HG03175 (cell line): ENCODE data around the gene AKR1B1.

Experiments used
- ATAC-seq: cut with Tn5 transposase; IDR thresholded peaks from one replicate; pipeline ENCODE4 v1.9.1; 2021; ENCODE audit warnings: mild to moderate bottlenecking, moderate library complexity; ENCODE audit not compliant: unreplicated experiment

AKR1B1 gene

GRCh38 chr7:134446446-134446845 lies 12.5 kb downstream of the AKR1B1 start:
- no peak for ATAC-seq

GRCh38 chr7:134444961-134445315 lies 14.0 kb downstream of the AKR1B1 start:
- no peak for ATAC-seq

- no peak for ATAC-seq
These were observed 14.5 kb downstream of the AKR1B1 start for GRCh38 chr7:134444198-134444960.

- no peak for ATAC-seq
These were observed 15.4 kb downstream of the AKR1B1 start for GRCh38 chr7:134443396-134444070.

- no peak for ATAC-seq
These were observed 16.3 kb downstream of the AKR1B1 start for GRCh38 chr7:134442441-134443220.

GRCh38 chr7:134441264-134441663 lies 17.6 kb downstream of the AKR1B1 start:
- ATAC-seq = no peak

GRCh38 chr7:134440476-134440875 lies 18.4 kb downstream of the AKR1B1 start:
- no peak for ATAC-seq

- ATAC-seq = no peak
These were observed 18.8 kb downstream of the AKR1B1 start for GRCh38 chr7:134440067-134440466.

- no peak for ATAC-seq
These were observed 20.0 kb downstream of the AKR1B1 start for GRCh38 chr7:134438946-134439345.

- no peak for ATAC-seq
These were observed 23.6 kb downstream of the AKR1B1 start for GRCh38 chr7:134435161-134435920.

- ATAC-seq = no peak
These were observed 24.2 kb downstream of the AKR1B1 start for GRCh38 chr7:134434701-134435100.

- ATAC-seq = no peak
These were observed 25.5 kb downstream of the AKR1B1 start for GRCh38 chr7:134433430-134433829.

GRCh38 chr7:134432296-134433152 lies 26.4 kb downstream of the AKR1B1 start:
- peak; percentile 94 for ATAC-seq

- no peak for ATAC-seq
These were observed 27.1 kb downstream of the AKR1B1 start for GRCh38 chr7:134431815-134432214.

GRCh38 chr7:134429481-134429880 lies 29.4 kb downstream of the AKR1B1 start:
- ATAC-seq = no peak

GRCh38 chr7:134428942-134429341 lies 30.0 kb downstream of the AKR1B1 start:
- ATAC-seq = no peak

GRCh38 chr7:134427896-134428295 lies 31.0 kb downstream of the AKR1B1 start:
- ATAC-seq = no peak

GRCh38 chr7:134425777-134426176 lies 33.1 kb downstream of the AKR1B1 start:
- no peak for ATAC-seq

- ATAC-seq = no peak
These were observed 36.3 kb downstream of the AKR1B1 start for GRCh38 chr7:134422638-134423037.

- ATAC-seq = no peak
These were observed 36.9 kb downstream of the AKR1B1 start for GRCh38 chr7:134422008-134422407.
